GM19025 (cell line): Measurements from ENCODE around the gene GGA2.
"Not testable (repeated sequence)": the region's sequence is repeated elsewhere in the genome, so short reads cannot be mapped to it uniquely, and the experiment has no call there.

Experiments used
- ATAC-seq: cut with Tn5 transposase; IDR thresholded peaks from one replicate; pipeline ENCODE4 v1.9.1; 2021; ENCODE audit warnings: mild to moderate bottlenecking, low read depth, moderate library complexity; ENCODE audit not compliant: unreplicated experiment

GGA2 gene

GRCh38 chr16:23527961-23528643 lies 17.8 kb upstream of the GGA2 start:
- no peak for ATAC-seq

GRCh38 chr16:23524886-23525285 lies 14.6 kb upstream of the GGA2 start:
- ATAC-seq, result no peak

GRCh38 chr16:23523876-23524385 lies 13.6 kb upstream of the GGA2 start:
- ATAC-seq, result no peak

GRCh38 chr16:23523321-23523720 lies 13.0 kb upstream of the GGA2 start:
- ATAC-seq, result no peak

GRCh38 chr16:23521965-23522364 lies 11.7 kb upstream of the GGA2 start:
- ATAC-seq, result no peak

- ATAC-seq, result no peak
Observed at GRCh38 chr16:23521037-23521743, 10.9 kb upstream of the GGA2 start.

GRCh38 chr16:23520500-23520899 lies 10.2 kb upstream of the GGA2 start:
- no peak for ATAC-seq

- no peak for ATAC-seq
Observed at GRCh38 chr16:23519282-23519681, 9.0 kb upstream of the GGA2 start.

- ATAC-seq, result no peak
Observed at GRCh38 chr16:23518435-23518891, 8.2 kb upstream of the GGA2 start.

- no peak for ATAC-seq
Observed at GRCh38 chr16:23516366-23517137, 6.3 kb upstream of the GGA2 start.

- ATAC-seq, result no peak
Observed at GRCh38 chr16:23515881-23516280, 5.6 kb upstream of the GGA2 start.

GRCh38 chr16:23514381-23515152 lies 4.3 kb upstream of the GGA2 start:
- ATAC-seq, result no peak

- no peak for ATAC-seq
Observed at GRCh38 chr16:23512168-23512695, 1.9 kb upstream of the GGA2 start.

- no peak for ATAC-seq
Observed at GRCh38 chr16:23511731-23512130, 1.4 kb upstream of the GGA2 start.

- not testable (repeated sequence) for ATAC-seq
Observed at GRCh38 chr16:23510915-23511270, 599 bp upstream of the GGA2 start.

- ATAC-seq, result no peak
Observed at GRCh38 chr16:23509782-23510163, 521 bp downstream of the GGA2 start.

GRCh38 chr16:23509441-23509754 lies 896 bp downstream of the GGA2 start:
- ATAC-seq, result no peak

- no peak for ATAC-seq
Observed at GRCh38 chr16:23508589-23509440, 1.5 kb downstream of the GGA2 start.

- ATAC-seq, result no peak
Observed at GRCh38 chr16:23506606-23506994, 3.7 kb downstream of the GGA2 start.
